Stimulated activated CD4-positive, alpha-beta T cell treated with anti-CD3 and anti-CD28 coated beads, Interleukin-1b, Interleukin-23, amount 100 ng/mL, for 24 hours (primary cell): ENCODE data around the gene ADGRF3.
"Not testable (repeated sequence)": the region's sequence is repeated elsewhere in the genome, so short reads cannot be mapped to it uniquely, and the experiment has no call there.

Experiments used
- DNase-seq, 4 experiments: peaks; one replicate each; pipeline ENCODE4 v3.0.0-alpha.2; 2020; ENCODE audit warnings: low read depth in 4 of 4, low spot score in 1 of 4

Gene ADGRF3

GRCh38 chr2:26283606-26284005 is 63.0 kb downstream of the ADGRF3 start:
- DNase-seq = no peak

GRCh38 chr2:26281226-26281625 is 65.4 kb downstream of the ADGRF3 start:
- no peak for DNase-seq

GRCh38 chr2:26279886-26280285 is 66.7 kb downstream of the ADGRF3 start:
- no peak for DNase-seq

- no peak for DNase-seq
Observed at GRCh38 chr2:26276484-26277227, 69.9 kb downstream of the ADGRF3 start.

GRCh38 chr2:26274058-26274613 is 72.5 kb downstream of the ADGRF3 start:
- DNase-seq = no peak

GRCh38 chr2:26273501-26273900 is 73.1 kb downstream of the ADGRF3 start:
- no peak for DNase-seq

- no peak for DNase-seq
Observed at GRCh38 chr2:26270373-26270772, 76.2 kb downstream of the ADGRF3 start.

- DNase-seq = no peak
Observed at GRCh38 chr2:26269571-26270158, 76.9 kb downstream of the ADGRF3 start.

GRCh38 chr2:26268670-26269385 is 77.8 kb downstream of the ADGRF3 start:
- not testable (repeated sequence) for DNase-seq

GRCh38 chr2:26268213-26268612 is 78.4 kb downstream of the ADGRF3 start:
- DNase-seq = no peak

- DNase-seq = not testable (repeated sequence)
Observed at GRCh38 chr2:26258836-26259235, 87.8 kb downstream of the ADGRF3 start.
